GM21619 (cell line): ENCODE measurements around the gene MPC1.
"Not testable (repeated sequence)": the region's sequence is repeated elsewhere in the genome, so short reads cannot be mapped to it uniquely, and the experiment has no call there.

Experiments
- ATAC-seq: cut with Tn5 transposase; IDR thresholded peaks from one replicate; pipeline ENCODE4 v1.9.1; 2021; ENCODE audit not compliant: unreplicated experiment

MPC1 gene

DNA sequence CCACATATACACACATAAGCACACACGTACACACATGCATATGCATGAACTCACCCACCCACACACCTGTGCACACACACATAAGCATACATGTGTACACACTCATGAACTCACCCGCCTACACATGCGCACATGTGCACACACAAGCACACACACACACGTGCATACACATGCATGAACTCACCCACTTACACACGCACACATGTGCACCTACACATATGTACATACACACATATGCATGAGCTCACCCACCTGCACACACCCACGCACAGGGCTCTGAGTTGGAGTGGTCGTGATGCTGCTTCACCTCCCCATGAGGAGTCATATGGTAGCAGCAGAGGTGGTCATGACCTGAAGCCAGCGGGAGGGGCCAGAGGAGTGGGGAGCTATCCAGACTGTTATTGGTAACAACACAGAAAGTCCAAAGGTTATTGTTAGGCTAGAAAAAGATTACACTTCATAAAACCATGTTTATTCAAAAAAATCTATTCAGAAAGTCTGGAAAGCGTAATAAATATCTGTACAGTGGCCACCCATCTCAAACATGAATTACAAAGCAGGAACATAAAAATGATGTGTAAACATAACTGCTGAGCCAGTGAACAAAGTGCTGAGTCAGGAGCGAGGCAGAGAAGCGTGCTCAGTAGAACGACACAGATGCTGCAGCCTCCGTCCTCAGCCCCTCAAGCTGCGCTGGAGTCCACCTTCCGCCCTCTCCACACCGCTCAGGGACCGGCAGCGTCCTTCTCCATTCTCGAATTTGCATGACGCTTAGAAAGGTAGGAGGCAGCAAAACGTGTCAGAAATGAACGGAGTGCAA lies 26.4 kb upstream of the MPC1 start:
- no peak for ATAC-seq

DNA sequence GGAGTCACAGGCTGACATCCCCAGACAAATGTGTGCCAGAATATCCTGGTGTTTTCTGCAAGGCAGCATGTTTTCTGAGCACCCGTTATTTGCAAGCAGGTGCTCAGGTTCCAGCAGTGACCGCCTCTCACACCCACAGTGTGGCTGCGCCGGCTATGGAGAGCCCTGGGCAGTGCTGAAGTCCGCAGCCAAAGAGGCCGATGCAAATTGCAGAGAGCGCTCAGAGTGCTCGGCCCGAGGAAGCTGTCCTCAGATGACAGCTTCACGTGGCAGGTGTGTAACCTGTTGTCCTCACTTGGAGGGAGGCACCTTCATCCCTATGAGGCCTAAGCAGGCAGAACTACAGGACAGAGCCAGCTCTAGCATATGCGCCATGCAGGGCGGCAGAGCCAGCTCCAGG lies 23.5 kb upstream of the MPC1 start:
- ATAC-seq: no peak

GRCh38 chr6:166405386-166405785 lies 22.6 kb upstream of the MPC1 start:
- no peak for ATAC-seq

DNA sequence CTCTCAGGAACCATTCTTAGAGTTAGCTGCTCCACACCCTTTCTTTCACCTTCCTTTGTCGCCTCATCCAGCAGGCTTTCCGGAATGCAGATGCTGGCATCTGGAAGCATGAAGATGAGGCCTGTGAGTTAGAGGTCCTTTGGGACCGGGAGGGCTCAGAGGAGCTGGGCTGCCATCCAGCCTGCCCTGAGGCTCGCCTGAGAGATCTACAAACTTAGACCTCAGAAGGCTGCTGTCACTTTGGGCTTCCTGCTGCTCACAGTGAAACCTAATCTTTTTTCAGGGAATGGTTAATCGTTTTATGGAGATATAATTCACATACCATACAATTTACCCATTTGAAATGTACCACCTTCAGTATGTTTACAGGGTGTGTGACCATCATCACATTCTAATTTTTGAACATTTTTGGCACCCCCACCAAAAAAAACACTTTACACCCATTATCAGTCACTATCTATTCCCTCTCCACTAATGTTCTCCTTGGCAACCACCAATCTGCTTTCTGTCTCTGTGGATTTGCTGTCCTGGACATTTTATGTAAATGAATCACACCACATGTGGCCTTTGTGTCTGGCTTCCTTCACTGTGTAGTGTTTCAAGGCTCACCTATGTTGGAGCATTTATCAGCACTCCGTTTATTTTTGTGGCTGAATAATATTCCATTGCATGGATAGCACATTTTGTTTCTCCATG lies 20.0 kb upstream of the MPC1 start:
- no peak for ATAC-seq

DNA sequence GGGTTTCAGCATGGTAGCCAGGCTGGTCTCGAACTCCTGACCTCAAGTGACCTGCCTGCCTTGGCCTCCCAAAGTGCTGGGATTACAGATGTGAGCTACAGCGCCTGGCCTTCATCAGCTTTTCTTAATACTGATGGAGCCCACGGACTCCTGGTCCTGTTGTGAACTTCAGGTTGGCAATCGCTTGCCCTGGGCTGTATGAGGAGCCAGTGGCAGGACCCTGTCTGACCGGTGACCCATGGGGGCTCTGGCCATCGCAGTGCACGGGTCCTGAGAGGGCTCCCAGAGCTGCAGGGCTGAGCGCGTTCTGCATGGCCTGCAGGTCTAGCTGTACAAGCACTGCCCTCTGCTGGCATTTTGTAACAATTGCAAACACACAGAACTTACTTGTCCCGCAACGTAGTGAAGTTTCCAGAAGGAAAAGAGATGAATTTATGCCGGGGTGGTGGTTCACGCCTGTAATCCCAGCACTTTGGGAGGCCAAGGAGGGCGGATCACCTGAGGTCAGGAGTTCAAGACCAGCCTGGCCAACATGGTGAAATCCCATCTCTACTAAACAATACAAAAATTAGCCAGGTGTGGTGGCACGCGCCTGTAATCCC lies 18.0 kb upstream of the MPC1 start:
- ATAC-seq: peak; percentile 78

DNA sequence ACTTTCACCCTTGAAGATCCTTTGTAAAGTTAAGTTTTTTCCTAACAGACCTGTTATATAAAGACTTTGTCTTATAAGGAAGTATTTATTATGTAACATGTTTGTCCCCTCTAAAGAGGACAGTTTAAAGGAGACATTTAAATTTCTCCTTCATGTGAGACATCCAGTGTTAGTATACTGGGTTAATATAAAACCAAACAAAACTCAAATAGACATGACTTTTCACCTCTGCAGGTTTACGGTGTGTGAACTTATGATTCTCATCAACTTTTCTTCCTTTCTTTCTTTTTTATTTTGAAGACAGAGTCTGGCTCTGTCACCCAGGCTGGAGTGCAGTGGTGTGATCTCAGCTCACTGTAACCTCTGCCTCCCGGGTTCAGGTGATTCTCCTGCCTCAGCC lies 17.4 kb upstream of the MPC1 start:
- no peak for ATAC-seq

GRCh38 chr6:166398348-166398747 lies 15.6 kb upstream of the MPC1 start:
- ATAC-seq: no peak

DNA sequence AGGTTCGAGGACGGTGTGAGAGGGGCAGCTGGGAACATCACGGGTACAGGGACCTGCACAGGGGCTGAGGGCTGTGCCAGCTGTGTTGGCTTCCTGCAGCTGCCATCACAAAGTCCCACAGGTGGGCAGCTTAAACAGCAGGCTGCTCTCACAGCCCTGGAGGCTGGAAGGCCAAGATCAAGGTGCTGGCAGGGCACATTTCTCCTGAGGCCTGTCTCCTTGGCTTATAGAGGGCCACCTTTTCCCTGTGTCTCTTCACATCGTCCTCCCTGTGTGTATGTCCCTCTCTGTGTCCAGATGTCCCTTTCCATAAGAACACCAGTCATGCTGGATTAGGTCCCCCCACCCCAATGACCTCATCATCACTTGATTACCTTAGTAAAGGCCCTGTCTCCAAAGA lies 15.1 kb upstream of the MPC1 start:
- no peak for ATAC-seq

DNA sequence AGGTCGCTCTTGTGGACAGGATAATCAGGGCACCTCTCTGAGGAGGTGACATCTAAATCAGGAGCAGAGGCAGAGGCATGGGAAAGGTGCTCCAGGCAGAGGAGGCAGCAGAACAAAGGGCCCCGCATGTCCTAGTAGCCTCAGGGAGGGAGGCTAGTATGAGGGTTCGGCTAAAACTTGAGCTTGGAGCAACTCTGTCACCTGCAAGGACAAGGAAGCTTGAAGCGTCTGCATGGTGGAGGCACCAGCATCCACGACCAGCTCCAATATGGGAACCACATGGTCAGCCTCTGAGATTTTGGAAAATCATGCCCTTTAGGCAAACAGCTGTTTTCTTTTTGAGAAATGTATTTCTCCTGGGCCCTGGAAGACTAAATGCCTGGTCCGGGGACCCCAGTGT lies 13.0 kb upstream of the MPC1 start:
- ATAC-seq: no peak

GRCh38 chr6:166395351-166395750 lies 12.6 kb upstream of the MPC1 start:
- ATAC-seq: no peak

- ATAC-seq: no peak
Measured at GRCh38 chr6:166394036-166394892, 11.5 kb upstream of the MPC1 start.

- ATAC-seq: no peak
Measured at GRCh38 chr6:166393535-166393823, 10.7 kb upstream of the MPC1 start.

DNA sequence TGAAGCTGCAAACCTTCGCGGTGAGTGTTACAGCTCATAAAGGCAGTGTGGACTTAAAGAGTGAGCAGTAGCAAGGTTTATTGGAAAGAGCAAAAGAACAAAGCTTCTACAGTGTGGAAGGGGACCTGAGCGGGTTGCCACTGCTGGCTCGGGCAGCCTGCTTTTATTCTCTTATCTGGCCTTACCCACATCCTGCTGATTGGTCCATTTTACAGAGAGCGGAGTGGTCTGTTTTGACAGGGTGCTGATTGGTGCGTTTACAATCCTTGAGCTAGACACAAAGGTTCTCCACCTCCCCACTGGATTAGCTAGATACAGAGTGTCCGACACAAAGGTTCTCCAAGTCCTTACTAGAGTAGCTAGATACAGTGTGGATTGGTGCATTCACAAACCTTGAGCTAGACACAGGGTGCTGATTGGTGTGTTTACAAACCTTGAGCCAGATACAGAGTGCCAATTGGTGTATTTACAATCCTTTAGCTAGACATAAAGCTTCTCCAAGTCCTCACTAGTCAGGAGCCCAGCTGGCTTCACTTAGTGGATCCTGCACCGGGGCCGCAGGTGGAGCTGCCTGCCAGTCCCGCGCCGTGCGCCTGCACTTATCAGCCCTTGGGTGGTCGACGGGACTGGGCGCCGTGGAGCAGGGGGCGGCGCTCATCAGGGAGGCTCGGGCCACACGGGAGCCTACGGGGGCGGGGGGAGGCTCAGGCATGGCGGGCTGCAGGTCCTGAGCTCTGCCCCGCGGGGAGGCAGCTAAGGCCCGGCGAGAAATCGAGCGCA lies 10.2 kb upstream of the MPC1 start:
- ATAC-seq: not testable (repeated sequence)

- ATAC-seq: no peak
Measured at GRCh38 chr6:166389119-166389518, 6.4 kb upstream of the MPC1 start.

- ATAC-seq: no peak
Measured at GRCh38 chr6:166388290-166389004, 5.7 kb upstream of the MPC1 start.

DNA sequence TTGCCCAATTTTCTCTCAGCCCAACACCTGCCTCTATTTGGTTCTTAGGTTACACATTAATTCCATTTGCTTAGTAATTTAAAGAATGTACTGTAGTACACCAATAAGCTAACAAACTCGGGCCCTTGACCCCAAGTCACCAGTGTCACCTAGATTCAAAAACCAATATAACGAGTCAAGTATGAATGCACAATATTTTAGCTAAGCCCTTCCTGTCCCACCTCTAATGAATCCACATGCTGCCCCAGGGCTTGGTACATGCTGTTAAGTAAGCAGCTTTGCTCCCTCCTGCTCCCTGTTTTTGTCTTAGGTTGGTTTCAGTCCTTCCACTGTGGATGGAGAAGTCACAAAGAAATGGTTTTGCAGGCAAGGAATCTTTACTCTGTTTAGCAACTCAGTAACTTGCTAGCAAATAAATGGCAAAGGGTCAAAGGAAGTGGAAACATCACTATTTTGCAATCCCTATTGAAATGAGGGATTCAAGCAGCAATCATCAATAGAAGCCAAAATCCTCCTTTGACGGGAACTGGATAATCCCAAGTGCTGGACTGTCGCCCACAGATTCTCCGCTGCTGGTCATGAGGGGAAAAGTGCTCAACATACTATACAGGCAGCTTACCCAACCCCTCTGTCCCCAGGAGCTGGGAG lies 5.0 kb upstream of the MPC1 start:
- ATAC-seq: no peak

DNA sequence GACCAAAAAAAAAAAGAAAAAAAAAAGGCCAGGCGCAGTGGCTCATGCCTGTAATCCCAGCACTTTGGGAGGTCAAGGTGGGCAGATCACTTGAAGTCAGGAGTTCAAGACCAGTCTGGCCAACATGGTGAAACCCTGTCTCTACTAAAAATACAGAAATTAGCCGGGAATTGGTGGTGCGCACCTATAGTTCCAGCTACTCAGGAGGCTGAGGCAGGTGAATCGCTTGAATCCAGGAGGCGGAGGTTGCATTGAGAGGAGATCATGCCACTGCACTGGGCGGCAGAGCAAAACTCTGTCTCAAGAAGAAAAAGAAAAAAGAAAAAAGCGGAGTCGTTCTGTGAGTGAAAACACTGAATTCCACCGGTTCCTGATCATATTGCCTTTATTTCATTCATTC lies 4.4 kb upstream of the MPC1 start:
- not testable (repeated sequence) for ATAC-seq

- ATAC-seq: no peak
Measured at GRCh38 chr6:166386111-166386510, 3.4 kb upstream of the MPC1 start.

DNA sequence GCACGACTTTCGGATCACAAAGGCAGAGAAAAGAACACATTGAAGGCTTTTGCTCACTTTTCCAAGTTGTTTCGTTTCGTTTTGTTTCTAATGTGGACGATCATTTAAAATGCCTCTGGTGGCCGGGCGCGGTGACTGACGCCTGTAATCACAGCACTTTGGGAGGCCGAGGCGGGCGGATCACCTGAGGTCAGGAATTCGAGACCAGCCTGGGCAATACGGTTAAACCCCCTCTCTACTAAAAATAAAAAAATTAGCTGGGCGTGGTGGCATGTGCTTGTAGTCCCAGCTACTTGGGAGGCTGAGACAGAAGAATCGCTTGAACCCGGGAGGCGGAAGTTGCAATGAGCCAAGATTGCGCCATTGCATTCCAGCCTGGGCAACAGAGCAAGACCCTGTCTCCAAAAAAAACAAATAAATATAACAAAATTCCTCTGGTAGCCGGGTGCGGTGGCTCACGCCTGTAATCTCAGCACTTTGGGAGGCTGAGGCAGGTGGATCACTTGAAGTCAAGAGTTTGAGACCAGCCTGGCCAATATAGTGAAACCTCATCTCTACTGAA lies 1.1 kb upstream of the MPC1 start:
- ATAC-seq: not testable (repeated sequence)
